Activated effector memory CD4-positive, alpha-beta T cell treated with anti-CD3 and anti-CD28 coated beads, Interleukin-2, amount 50 U/mL, for 16 hours (primary cell): ENCODE results near the gene TTC39B.
A peak's percentile ranks its signal among the peaks of the same experiment; 100 is the strongest.
"Not testable (repeated sequence)": the region's sequence is repeated elsewhere in the genome, so short reads cannot be mapped to it uniquely, and the experiment has no call there.

Experiments
- DNase-seq: peaks from one replicate; pipeline ENCODE4 v3.0.0-alpha.2; 2020

Gene TTC39B

GRCh38 chr9:15306757-15307522 is at the start of gene TTC39B:
Gene TTC39B (minus strand): TSS chr9:15307216. CDS start chr9:15307125, 91 bp downstream.
- peak; percentile 93 for DNase-seq

DNA sequence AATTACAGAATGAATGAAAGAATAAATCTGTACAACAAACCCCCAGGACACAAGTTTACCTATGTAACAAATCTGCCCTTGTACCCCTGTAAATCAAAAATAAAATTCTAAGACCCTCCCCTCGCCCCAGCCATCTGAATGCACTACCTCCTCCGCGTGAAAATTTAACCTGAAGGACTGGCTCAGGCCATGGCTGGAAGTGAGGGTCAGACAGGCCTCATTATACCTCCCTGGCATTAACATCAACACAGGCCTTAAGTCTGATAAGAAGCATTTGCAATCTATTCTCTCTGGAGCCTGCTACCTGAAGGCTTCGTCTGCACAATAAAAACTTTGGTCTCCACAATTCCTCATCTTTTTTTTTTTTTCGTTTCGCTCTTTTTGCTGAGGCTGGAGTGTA is 48.7 kb upstream of the TTC39B start:
- no peak for DNase-seq

DNA sequence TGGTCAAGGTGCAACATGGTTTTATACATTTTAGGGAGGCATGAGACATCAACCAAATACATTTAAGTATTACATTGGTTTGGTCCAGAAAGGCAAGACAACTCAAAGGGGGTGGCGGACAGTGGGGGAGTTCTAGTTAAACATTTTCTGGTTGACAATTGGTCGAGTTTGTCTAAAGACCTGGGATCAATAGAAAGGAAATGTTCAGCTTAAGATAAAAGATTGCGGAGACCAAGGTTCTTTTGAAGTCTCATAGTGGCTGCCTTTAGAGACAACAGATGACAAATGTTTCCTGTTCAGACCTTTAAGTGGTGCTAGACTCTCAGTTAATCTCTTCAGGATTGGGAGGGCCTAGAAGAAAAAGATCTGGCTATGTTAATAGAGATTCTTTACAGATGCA is 47.7 kb upstream of the TTC39B start:
- DNase-seq = no peak

DNA sequence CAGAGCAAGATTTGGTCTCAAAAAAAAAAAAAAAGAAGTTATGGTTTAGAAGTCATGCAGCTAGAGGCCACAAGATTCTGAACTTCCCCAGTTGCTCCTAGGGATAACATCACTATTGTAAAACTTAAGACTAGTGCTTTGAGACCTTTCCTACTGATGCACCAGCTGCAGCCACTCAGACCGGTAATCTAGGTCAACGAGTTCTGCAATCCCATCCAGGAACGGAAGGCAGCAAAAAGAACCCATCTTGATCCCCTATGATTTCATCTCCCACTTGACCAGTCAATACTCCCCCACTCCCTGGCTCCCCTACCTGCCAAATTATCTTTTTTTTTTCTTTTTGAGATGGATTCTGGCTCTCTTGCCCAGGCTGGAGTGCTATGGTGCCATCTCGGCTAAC is 46.9 kb upstream of the TTC39B start:
- no peak for DNase-seq

DNA sequence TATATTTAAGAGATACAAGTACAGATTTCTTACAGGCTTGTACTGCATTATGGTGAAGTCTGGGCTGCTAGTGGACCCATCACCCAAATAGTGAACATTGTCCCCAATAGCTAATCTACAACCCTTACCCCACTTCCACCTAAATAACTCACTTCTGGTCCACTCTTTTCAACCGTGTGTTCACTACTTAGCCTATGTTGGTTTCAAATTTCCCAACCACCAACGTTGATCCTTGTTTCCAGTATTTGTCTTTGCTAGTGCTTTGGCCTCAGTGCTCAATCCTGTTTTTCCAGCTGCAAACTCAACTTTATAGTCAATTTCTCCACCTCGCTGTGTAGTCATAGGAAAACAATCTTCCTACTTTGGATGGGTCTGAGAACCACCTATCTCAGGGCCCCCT is 45.3 kb upstream of the TTC39B start:
- no peak for DNase-seq

DNA sequence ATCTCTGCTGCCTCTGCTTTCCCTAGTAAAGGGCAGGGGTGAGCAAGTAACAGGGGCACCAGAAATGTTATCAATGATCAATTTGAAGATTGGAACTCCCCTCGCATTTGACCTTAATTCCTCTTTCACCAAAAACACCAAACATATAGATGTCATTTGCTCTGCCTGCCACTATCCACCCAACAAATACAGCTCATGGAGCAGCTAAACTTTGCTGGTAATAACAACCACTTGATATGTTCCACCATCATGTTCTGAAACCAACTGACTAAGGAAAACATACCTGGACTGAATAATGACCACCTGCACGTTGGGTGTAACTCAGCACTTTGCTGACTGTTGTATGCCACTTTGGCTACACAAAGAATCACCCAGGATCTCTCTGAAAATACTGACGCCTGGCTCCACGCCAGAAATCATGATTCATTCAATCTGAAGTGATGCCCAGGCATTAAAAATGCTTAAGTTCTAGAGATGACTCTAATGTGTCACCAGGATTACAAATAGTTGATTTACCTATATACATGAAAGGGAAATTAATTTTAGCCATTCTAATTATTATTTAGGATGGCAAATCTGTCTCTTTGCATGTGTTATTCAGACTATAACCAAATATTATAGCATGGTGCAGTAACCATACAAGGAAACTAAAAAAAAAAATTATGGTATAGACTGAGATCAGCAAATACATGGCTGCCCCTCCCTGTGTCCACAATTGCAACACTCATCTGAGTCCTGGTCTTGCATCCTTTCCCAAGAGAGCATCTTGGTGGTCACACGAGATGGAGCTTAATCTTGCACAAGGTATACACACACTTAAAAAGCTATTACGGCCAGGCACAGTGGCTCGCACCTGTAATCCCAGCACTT is 43.1 kb upstream of the TTC39B start:
- no peak for DNase-seq

GRCh38 chr9:15346837-15347236 is 39.8 kb upstream of the TTC39B start:
- no peak for DNase-seq

DNA sequence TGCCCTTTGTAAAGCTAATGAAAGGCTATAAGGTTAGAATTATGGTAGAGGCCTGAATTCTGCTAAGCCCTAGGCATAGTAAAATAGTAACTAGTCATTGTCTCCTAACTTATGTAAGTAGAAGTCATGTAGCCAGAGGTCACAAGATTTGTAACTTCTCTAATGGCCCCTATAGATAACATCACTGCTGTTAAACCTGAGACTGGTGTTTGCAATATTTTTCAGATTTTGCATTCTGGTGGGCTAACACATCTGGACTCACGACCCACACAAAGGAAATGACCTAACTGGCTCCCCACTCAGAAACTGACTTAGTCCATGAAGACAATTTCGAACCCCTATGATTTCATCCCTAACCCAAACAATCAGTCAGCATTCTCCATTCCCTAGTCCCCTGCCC is 37.2 kb upstream of the TTC39B start:
- DNase-seq = no peak

GRCh38 chr9:15333376-15333881 is 26.4 kb upstream of the TTC39B start:
- no peak for DNase-seq

GRCh38 chr9:15332939-15333338 is 25.9 kb upstream of the TTC39B start:
- DNase-seq = no peak

GRCh38 chr9:15329539-15330109 is 22.6 kb upstream of the TTC39B start:
- DNase-seq = no peak

DNA sequence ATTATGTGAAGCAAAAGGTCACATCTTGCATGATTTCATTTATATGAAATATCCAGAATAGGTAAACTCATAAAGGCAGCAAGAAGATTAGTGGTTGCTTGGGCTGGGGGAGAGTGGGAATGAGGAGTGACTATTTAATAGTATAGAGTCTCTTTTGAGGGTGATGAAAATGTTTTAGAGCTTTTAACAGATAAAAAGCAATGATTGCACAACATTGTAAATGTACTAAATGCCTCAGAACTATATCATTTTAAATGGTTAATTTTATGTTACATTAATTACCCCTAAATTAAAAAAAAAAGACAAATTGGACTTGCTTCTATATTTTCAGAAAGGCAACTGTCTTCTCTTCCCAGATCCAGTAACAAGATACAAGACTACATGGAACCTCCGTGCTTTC is 21.9 kb upstream of the TTC39B start:
- DNase-seq = no peak

- not testable (repeated sequence) for DNase-seq
Measured at GRCh38 chr9:15322695-15323094, 15.7 kb upstream of the TTC39B start.

- DNase-seq = not testable (repeated sequence)
Measured at GRCh38 chr9:15319661-15320060, 12.6 kb upstream of the TTC39B start.

DNA sequence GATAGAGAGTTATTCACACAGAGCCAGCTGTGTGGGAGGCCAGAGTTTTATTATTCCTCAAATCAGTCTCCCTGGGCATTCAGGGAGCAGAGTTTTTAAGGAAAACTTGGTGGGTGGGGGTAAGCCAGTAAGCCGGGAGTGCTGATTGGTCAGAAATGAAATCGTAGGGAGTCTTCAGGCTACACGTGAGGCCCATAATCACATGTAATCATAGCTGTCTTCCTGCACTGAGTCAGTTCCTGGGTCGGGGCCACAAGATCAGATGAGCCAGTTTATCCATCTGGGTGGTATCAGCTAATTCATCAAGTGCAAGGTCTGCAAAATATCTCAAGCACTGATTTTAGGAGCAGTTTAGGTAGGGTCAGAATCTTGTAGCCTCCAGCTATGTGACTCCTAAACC is 10.8 kb upstream of the TTC39B start:
- no peak for DNase-seq

GRCh38 chr9:15311607-15312006 is 4.6 kb upstream of the TTC39B start:
- no peak for DNase-seq

- DNase-seq = no peak
Measured at GRCh38 chr9:15310107-15310850, 3.3 kb upstream of the TTC39B start.

DNA sequence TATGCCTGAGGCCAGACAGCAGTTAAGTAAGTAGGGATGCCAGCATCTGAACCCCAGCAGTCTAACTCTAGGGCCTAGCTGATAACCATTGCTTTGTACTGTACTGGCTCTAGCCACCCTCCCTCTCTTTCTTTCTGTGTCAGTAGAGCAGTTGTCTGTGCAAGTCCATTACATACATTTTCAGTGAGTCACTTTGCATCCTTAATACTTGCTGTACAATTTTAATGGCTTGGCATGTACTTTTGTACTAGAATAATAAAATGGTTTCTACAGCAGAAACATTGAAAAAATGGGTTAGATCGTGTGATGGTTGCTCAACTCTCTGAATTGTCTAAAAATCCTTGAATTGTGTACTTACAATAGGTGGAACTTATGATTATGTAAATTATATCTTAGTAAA is 1.5 kb upstream of the TTC39B start:
- DNase-seq = no peak

DNA sequence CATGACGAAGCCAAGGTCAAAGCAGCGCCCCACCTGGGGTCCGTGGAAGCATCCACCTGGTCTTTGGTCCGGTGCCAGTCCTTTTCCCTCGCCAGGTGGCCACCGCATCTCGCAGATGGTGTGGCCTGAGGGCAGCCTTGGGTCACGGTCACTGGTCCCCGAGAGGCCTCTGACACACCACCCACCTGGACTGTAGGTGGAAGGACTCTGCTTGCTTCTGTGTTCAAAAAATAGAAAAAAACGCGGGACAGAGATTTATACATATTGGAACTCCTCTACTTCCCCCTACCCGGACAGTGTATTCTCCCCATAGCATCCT is 466 bp upstream of the TTC39B start:
- DNase-seq = no peak

DNA sequence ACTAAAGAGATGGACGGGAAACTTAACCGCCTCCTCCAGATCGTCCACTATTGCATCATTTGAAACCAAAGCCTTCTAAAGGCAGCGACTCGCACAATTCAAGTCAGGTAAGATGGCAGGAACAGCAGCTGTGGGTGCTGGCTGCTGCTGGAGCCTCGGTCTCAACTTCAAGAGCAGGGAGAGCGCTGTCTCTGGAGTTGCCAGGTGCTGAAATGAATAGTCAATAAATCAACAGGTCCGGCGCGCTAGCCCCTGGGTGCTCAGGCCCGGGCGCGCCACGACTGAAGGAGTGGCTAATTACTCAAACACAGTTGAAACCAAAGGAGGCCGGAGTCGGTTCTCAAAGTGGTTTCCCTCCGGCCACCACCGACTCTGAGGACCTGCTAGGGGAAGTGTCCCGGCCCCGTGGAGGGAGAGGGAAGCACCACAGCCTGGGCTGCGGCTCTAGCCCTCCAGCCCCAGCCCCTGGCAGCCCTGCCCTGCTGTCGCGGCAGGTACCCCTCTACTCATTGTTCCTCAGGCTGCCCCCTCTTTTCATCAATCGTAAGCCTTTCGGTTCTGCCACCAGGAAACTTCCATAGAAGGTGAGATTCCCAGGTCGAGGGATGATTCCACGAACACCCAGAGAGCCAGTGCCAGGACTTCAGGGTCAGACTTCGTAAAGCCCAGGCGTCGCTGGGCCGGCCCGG is 804 bp downstream of the TTC39B start:
- peak; percentile 79 for DNase-seq

DNA sequence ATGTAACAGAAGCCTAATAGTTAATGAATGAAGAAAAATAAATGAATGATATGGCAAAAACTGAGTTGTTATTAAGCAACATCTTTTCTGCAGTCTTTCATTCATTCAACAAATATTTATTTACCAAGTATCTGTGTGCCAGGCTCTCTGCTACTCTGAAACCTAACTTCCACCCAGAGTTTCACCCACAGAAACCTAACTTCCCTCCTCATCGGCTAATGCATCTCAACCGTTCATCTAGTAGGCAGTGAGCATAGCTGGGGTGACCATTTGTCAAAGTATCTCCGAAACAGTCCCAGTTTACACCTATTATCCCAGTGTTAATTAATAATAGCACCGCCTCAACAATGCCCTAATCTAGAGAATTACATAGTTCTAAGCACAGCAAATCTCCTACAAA is 1.5 kb downstream of the TTC39B start:
- no peak for DNase-seq

DNA sequence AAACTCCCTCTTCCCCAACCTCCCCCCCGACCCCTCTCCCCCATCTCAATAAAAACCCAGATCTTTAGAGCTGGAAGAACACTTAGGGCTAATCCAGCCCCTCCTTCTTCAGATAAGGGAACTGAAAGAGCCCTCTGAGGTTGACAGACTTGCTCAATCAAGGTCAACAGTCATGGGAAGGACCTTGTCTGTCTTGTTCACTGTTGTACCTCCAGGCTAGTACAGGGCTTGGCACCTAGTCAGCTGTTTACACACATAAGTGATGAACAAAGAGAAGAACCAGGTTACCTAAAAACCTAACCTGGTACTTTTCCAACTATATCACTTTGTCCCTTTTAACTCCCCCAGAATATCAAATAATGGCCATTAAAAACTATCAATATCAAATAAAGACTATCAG is 2.4 kb downstream of the TTC39B start:
- DNase-seq = no peak

DNA sequence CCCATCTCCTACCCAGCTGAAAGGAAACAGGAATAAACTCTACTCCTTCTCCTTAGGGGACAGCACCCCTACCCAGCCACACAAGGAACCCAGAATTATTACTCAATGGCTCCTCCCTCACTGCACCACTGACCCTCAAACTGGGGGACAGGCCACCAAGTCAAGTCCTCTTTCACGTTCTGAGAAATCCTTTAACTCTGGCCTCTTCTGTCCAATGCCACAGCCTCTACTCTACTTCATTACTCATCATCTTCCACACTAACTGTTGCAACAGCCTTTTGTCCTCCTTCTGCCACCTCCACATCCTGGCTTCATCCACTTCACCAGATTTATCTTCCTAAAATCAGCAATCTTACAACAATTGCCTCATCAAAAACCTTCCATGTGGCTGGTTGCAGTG is 6.8 kb downstream of the TTC39B start:
- no peak for DNase-seq
